ENCODE results near the gene TMEM88.

GRCh38 chr17:7856811-7857712 lies 2.2 kb downstream of the TMEM88 start, which contains the start of gene NAA38:
- peak; percentile 26; the same call in 1 of the 2 replicates for TF ChIP-seq CTCF (conservative IDR thresholded peaks at IDR 0.05; ENCODE audit: low read depth, low read length)
- no peak for TF ChIP-seq EZH2phosphoT487 (IDR thresholded peaks at IDR 0.05; ENCODE audit: borderline replicate concordance, low read length)
- no peak for TF ChIP-seq EZH2 (IDR thresholded peaks at IDR 0.05; ENCODE audit: low read length, unreplicated experiment)

Data from PC-3 (cell line).